GM18505 (cell line): ENCODE data around the gene CMTM7.

ENCODE experiments used
- ATAC-seq: cut with Tn5 transposase; IDR thresholded peaks from one replicate; pipeline ENCODE4 v1.9.1; 2021; ENCODE audit not compliant: unreplicated experiment
- POLR2A ChIP-seq: IDR thresholded peaks from 4 replicates; pipeline ENCODE4 v1.6.1; 2011; ENCODE audit warnings: borderline replicate concordance; ENCODE audit not compliant: insufficient read depth, insufficient read length; ENCODE audit errors: extremely low read depth

The CMTM7 gene

GRCh38 chr3:32438596-32439344 is 47.1 kb downstream of the CMTM7 start:
- peak; percentile 94 for ATAC-seq
- TF ChIP-seq POLR2A: no peak

GRCh38 chr3:32439421-32439820 is 47.8 kb downstream of the CMTM7 start:
- ATAC-seq: peak; percentile 26

GRCh38 chr3:32440611-32441350 is 49.1 kb downstream of the CMTM7 start:
- no peak for TF ChIP-seq POLR2A
- no peak for ATAC-seq

- ATAC-seq: no peak
- TF ChIP-seq POLR2A: no peak
Observed at GRCh38 chr3:32442766-32443165, 51.1 kb downstream of the CMTM7 start.

GRCh38 chr3:32443478-32443877 is 51.8 kb downstream of the CMTM7 start:
- ATAC-seq: no peak
- no peak for TF ChIP-seq POLR2A

GRCh38 chr3:32447865-32448400 is 56.3 kb downstream of the CMTM7 start:
- ATAC-seq: no peak
- no peak for TF ChIP-seq POLR2A

- no peak for ATAC-seq
- TF ChIP-seq POLR2A: no peak
Observed at GRCh38 chr3:32448686-32449474, 57.2 kb downstream of the CMTM7 start.

- no peak for ATAC-seq
- no peak for TF ChIP-seq POLR2A
Observed at GRCh38 chr3:32449691-32450090, 58.0 kb downstream of the CMTM7 start.

- no peak for TF ChIP-seq POLR2A
- no peak for ATAC-seq
Observed at GRCh38 chr3:32450426-32450825, 58.8 kb downstream of the CMTM7 start.

GRCh38 chr3:32450992-32451659 is 59.5 kb downstream of the CMTM7 start:
- ATAC-seq: no peak

GRCh38 chr3:32452009-32452408 is 60.4 kb downstream of the CMTM7 start:
- TF ChIP-seq POLR2A: no peak
- ATAC-seq: no peak

More at GRCh38 chr3:32450992-32451659, 59.5 kb downstream of the CMTM7 start:
- no peak for TF ChIP-seq POLR2A

GRCh38 chr3:32453346-32453745 is 61.7 kb downstream of the CMTM7 start:
- ATAC-seq: no peak
- no peak for TF ChIP-seq POLR2A

- ATAC-seq: no peak
- TF ChIP-seq POLR2A: no peak
Observed at GRCh38 chr3:32454111-32454510, 62.5 kb downstream of the CMTM7 start.
